GM12878 (cell line): Measurements from ENCODE around the gene GET3. TPM values are rescaled to one million over a fixed set of nuclear protein-coding genes. Genes with fewer than 3 reads are reported as not detected.

Experiments
- BACH1 ChIP-seq: fragments of 450-650 bp; IDR thresholded peaks from 2 replicates; pipeline ENCODE4 v1.6.1; 2017; ENCODE audit warnings: mild to moderate bottlenecking, borderline replicate concordance
- BCLAF1 ChIP-seq: fragments of 450-650 bp; IDR thresholded peaks from 2 replicates; pipeline ENCODE4 v1.6.1; 2017; ENCODE audit warnings: antibody characterized with exemption, mild to moderate bottlenecking, moderate library complexity
- BMI1 ChIP-seq: fragments of 450-650 bp; IDR thresholded peaks from 2 replicates; pipeline ENCODE4 v1.6.1; 2016; ENCODE audit warnings: mild to moderate bottlenecking, moderate library complexity, borderline replicate concordance
- CREM ChIP-seq: IDR thresholded peaks from 2 replicates; pipeline ENCODE4 v1.6.1; 2014; ENCODE audit warnings: antibody characterized with exemption, low read depth
- CUX1 ChIP-seq: IDR thresholded peaks from 2 replicates; pipeline ENCODE4 v1.6.1; 2012; ENCODE audit warnings: improper control_type of control experiment, low read depth, low read length; ENCODE audit not compliant: insufficient replicate concordance
- EZH2 ChIP-seq: IDR thresholded peaks from 2 replicates; pipeline ENCODE4 v1.6.1; 2012; ENCODE audit warnings: low read depth, mild to moderate bottlenecking, control low read depth, inconsistent platforms, low read length, borderline replicate concordance; ENCODE audit not compliant: control insufficient read depth
- IKZF2 ChIP-seq, 2 experiments: fragments of 450-650 bp; IDR thresholded peaks; 2 replicates each; pipeline ENCODE4 v1.6.1; 2017; ENCODE audit warnings: mild to moderate bottlenecking in 2 of 2, moderate library complexity in 2 of 2
- NRF1 ChIP-seq: conservative IDR thresholded peaks from 2 replicates; pipeline ENCODE4 v1.6.1; 2011; ENCODE audit warnings: mild to moderate bottlenecking, low read depth, low read length, improper control_type of control experiment
- PML ChIP-seq: IDR thresholded peaks from 2 replicates; pipeline ENCODE4 v1.6.1; 2012; ENCODE audit warnings: low read length, inconsistent platforms
- RUNX3 ChIP-seq: IDR thresholded peaks from 2 replicates; pipeline ENCODE4 v1.6.1; 2012; ENCODE audit warnings: low read length, inconsistent platforms
- SKIL ChIP-seq: fragments of 450-650 bp; IDR thresholded peaks from 2 replicates; pipeline ENCODE4 v1.6.1; 2017; ENCODE audit warnings: mild to moderate bottlenecking, low read depth, inconsistent platforms; ENCODE audit not compliant: poor library complexity, severe bottlenecking
- SP1 ChIP-seq: IDR thresholded peaks from one replicate; pipeline ENCODE4 v1.6.1; 2011; ENCODE audit warnings: low read depth, low read length
- ZNF384 ChIP-seq: IDR thresholded peaks from 2 replicates; pipeline ENCODE4 v1.6.1; 2012; ENCODE audit warnings: low read depth, mild to moderate bottlenecking, low read length, improper control_type of control experiment, borderline replicate concordance
- ZNF592 ChIP-seq: fragments of 450-650 bp; IDR thresholded peaks from 2 replicates; pipeline ENCODE4 v1.6.1; 2017; ENCODE audit warnings: mild to moderate bottlenecking, moderate library complexity
- ZNF622 ChIP-seq: fragments of 450-650 bp; IDR thresholded peaks from 2 replicates; pipeline ENCODE4 v1.6.1; 2017; ENCODE audit warnings: mild to moderate bottlenecking, inconsistent platforms
- polyA plus RNA-seq, 11 experiments: library from polyadenylated mRNA; depleted of rRNA in 4 of 11; unstranded in 6 of 11; stranded (reverse) in 5 of 11; fragments of >200 nt; fragmentation: Nextera tagmentation in 4 of 11; fragmentation: Illumina TruSeq in 1 of 11; extraction: Ambion mirVana in 4 of 11; extraction: Trizol in 1 of 11; gene quantifications; 1 replicate in 1 of 11; 2 replicates in 10 of 11; pipeline versions ENCODE4 v1.2.1 to v1.2.3, GENCODE V29; 2011 to 2016; ENCODE audit warnings: inconsistent platforms in 2 of 11, missing spikeins in 2 of 11, low read depth in 1 of 11
- total RNA-seq, 4 experiments: library from RNA; depleted of rRNA in 3 of 4; stranded (reverse); fragments of >200 nt in 3 of 4; fragmentation: Illumina TruSeq in 1 of 4; extraction: Trizol in 1 of 4; gene quantifications; 2 replicates each; pipeline versions ENCODE4 v1.2.1 to v1.2.3, GENCODE V29; 2013 to 2021

GET3 gene
- total and polyA plus RNA-seq, 10 of the 15 experiments (the other 5 are each of a cell fraction or from before 2014, with no cell fraction given) = 14.5 to 144 (median 97.2) TPM

- no peak for TF ChIP-seq BCLAF1
- TF ChIP-seq PML = no peak
- peak; percentile 4; the same call in 1 of the 2 replicates for TF ChIP-seq BACH1
- TF ChIP-seq SP1 = peak; percentile 66
- TF ChIP-seq IKZF2 (IDR thresholded peaks at IDR 0.05) = peak; percentile 64 to 67
- TF ChIP-seq RUNX3 = peak; percentile 96
- no peak for TF ChIP-seq ZNF592
- no peak for TF ChIP-seq EZH2
- no peak for TF ChIP-seq ZNF622
- TF ChIP-seq ZNF384 = peak; percentile 99
- TF ChIP-seq CREM = peak; percentile 81
- TF ChIP-seq CUX1 = no peak
- no peak for TF ChIP-seq NRF1
- no peak for TF ChIP-seq SKIL
- TF ChIP-seq BMI1 = no peak
These were observed 14.5 kb upstream of the GET3 start (continued) for GRCh38 chr19:12722566-12723380.
